SK-N-SH (cell line): ENCODE measurements around the gene GNS. TPM values are rescaled to one million over a fixed set of nuclear protein-coding genes. Genes with fewer than 3 reads are reported as not detected.

Experiments
- CTCF ChIA-PET: fragments of 300-600, 350-600 bp; formaldehyde crosslinking; extraction: SDS; loops from one replicate; lab custom pipeline; 2021; lab: Yijun Ruan, JAX
- POLR2A ChIA-PET: fragments of 350-600 bp; sonication (Branson Sonifier 250); formaldehyde crosslinking; extraction: SDS; loops from one replicate; lab custom pipeline; 2020; ENCODE audit warnings: antibody characterized with exemption, inconsistent platforms; lab: Yijun Ruan, JAX
- DNase-seq: peaks from one replicate; pipeline ENCODE4 v3.0.0; 2012
- H2AFZ ChIP-seq: fragments of 200-600 bp; sonication (generic); 2 replicates; pipeline ENCODE4 v1.8.1; 2016; ENCODE audit warnings: antibody characterized with exemption, mild to moderate bottlenecking, low read depth
- H3F3A ChIP-seq: fragments of 200-600 bp; sonication (generic); replicated peaks from 2 replicates; pipeline ENCODE3; 2016; ENCODE audit warnings: antibody characterized with exemption, mild to moderate bottlenecking; ENCODE audit not compliant: insufficient read depth
- H3K27ac ChIP-seq, 2 experiments: fragments of 200-500 bp in 1 of 2; fragments of 200-600 bp in 1 of 2; sonication (Bioruptor generic) in 1 of 2; sonication (generic), shearing (Covaris generic) in 1 of 2; 2 replicates each; pipeline versions ENCODE4 v1.5.1 to v1.6.1; 2014 to 2016; ENCODE audit warnings: low read depth in 2 of 2, inconsistent platforms in 1 of 2, low read length in 1 of 2, mild to moderate bottlenecking in 1 of 2, mixed read lengths in 1 of 2
- H3K27me3 ChIP-seq: fragments of 200-600 bp; sonication (generic), shearing (Covaris generic); 2 replicates; pipeline ENCODE4 v1.6.1; 2016; ENCODE audit warnings: mixed run types; ENCODE audit not compliant: insufficient read depth
- H3K36me3 ChIP-seq, 2 experiments: fragments of 200-500 bp in 1 of 2; fragments of 200-600 bp in 1 of 2; sonication (Bioruptor generic) in 1 of 2; sonication (generic) in 1 of 2; replicated peaks in 1 of 2; 2 replicates each; pipeline versions ENCODE3 to v1.5.1; 2014 to 2016; ENCODE audit warnings: low read length in 1 of 2, mild to moderate bottlenecking in 1 of 2; ENCODE audit not compliant: insufficient read depth in 2 of 2, control insufficient read depth in 1 of 2
- H3K4me1 ChIP-seq, 2 experiments: fragments of 200-500 bp in 1 of 2; fragments of 200-600 bp in 1 of 2; sonication (Bioruptor generic) in 1 of 2; sonication (generic), shearing (Covaris generic) in 1 of 2; 2 replicates each; pipeline versions ENCODE4 v1.5.1 to v1.6.1; 2014 to 2016; ENCODE audit warnings: low read depth in 1 of 2, low read length in 1 of 2, mixed run types in 1 of 2; ENCODE audit not compliant: insufficient read depth in 2 of 2, control insufficient read depth in 1 of 2
- H3K4me2 ChIP-seq: fragments of 200-600 bp; sonication (generic), shearing (Covaris generic); 2 replicates; pipeline ENCODE4 v1.6.1; 2017; ENCODE audit warnings: mixed run types
- H3K4me3 ChIP-seq, 2 experiments: fragments of 200-500 bp in 1 of 2; fragments of 200-600 bp in 1 of 2; sonication (Bioruptor generic) in 1 of 2; sonication (generic), shearing (Covaris generic) in 1 of 2; 2 replicates each; pipeline versions ENCODE4 v1.5.1 to v1.8.1; 2014 to 2016; ENCODE audit warnings: low read depth in 2 of 2, inconsistent platforms in 1 of 2, low read length in 1 of 2, mild to moderate bottlenecking in 1 of 2, mixed read lengths in 1 of 2, moderate library complexity in 1 of 2
- H3K79me2 ChIP-seq: fragments of 200-600 bp; sonication (generic); 2 replicates; pipeline ENCODE4 v1.8.1; 2017; ENCODE audit warnings: mild to moderate bottlenecking; ENCODE audit not compliant: insufficient read depth
- H3K9ac ChIP-seq: fragments of 200-600 bp; sonication (generic); 2 replicates; pipeline ENCODE4 v1.6.1; 2017; ENCODE audit warnings: mixed run types
- H3K9me2 ChIP-seq: fragments of 200-600 bp; sonication (generic); 2 replicates; pipeline ENCODE4 v1.6.1; 2017; ENCODE audit warnings: mixed run types
- H3K9me3 ChIP-seq: fragments of 200-600 bp; sonication (generic); 2 replicates; pipeline ENCODE4 v1.6.1; 2017; ENCODE audit warnings: mixed run types, mild to moderate bottlenecking, moderate library complexity
- H4K20me1 ChIP-seq: fragments of 200-600 bp; sonication (generic); 2 replicates; pipeline ENCODE4 v1.6.1; 2017; ENCODE audit warnings: mild to moderate bottlenecking, mixed run types; ENCODE audit not compliant: insufficient read depth
- EZH2phosphoT487 ChIP-seq: fragments of 200-600 bp; sonication (generic); IDR thresholded peaks from 2 replicates; pipeline ENCODE4 v1.6.1; 2017; ENCODE audit warnings: low read depth, mixed run types, mild to moderate bottlenecking, antibody characterized with exemption, moderate library complexity, borderline replicate concordance
- FOSL2 ChIP-seq: IDR thresholded peaks from 2 replicates; pipeline ENCODE4 v1.4.0; 2012; ENCODE audit warnings: low read depth, mild to moderate bottlenecking, moderate library complexity, borderline replicate concordance
- FOXJ3 ChIP-seq: sonication (generic); formaldehyde crosslinking; IDR thresholded peaks from 2 replicates; pipeline ENCODE4 v1.5.1; 2020; ENCODE audit warnings: mild to moderate bottlenecking, missing genetic modification reagents
- FOXM1 ChIP-seq: IDR thresholded peaks from 2 replicates; pipeline ENCODE4 v1.4.0; 2012; ENCODE audit warnings: low read depth, mild to moderate bottlenecking
- GATA2 ChIP-seq: sonication (generic); formaldehyde crosslinking; IDR thresholded peaks from 2 replicates; pipeline ENCODE4 v1.5.0; 2020; ENCODE audit warnings: mild to moderate bottlenecking, missing genetic modification reagents
- JUND ChIP-seq: IDR thresholded peaks from 2 replicates; pipeline ENCODE4 v1.4.0; 2012
- MXI1 ChIP-seq: IDR thresholded peaks from 2 replicates; pipeline ENCODE4 v1.6.1; 2012; ENCODE audit warnings: mild to moderate bottlenecking, low read depth, low read length, improper control_type of control experiment
- NFIC ChIP-seq: IDR thresholded peaks from 2 replicates; pipeline ENCODE4 v1.4.0; 2012; ENCODE audit warnings: borderline replicate concordance
- POLR2AphosphoS5 ChIP-seq: IDR thresholded peaks from 2 replicates; pipeline ENCODE4 v1.6.1; 2012; ENCODE audit warnings: low read depth, low read length
- RCOR1 ChIP-seq: fragments of 150-350 bp; IDR thresholded peaks from 2 replicates; pipeline ENCODE4 v1.6.1; 2017; ENCODE audit warnings: antibody characterized with exemption, low read length
- RXRA ChIP-seq: IDR thresholded peaks from 2 replicates; pipeline ENCODE4 v1.4.0; 2012; ENCODE audit warnings: low read depth, mild to moderate bottlenecking, borderline replicate concordance
- SIN3A ChIP-seq: IDR thresholded peaks from 2 replicates; pipeline ENCODE4 v1.6.1; 2012; ENCODE audit warnings: low read depth, mild to moderate bottlenecking, low read length, moderate library complexity, borderline replicate concordance
- SMC3 ChIP-seq: IDR thresholded peaks from 2 replicates; pipeline ENCODE4 v1.6.1; 2012; ENCODE audit warnings: low read depth, low read length, improper control_type of control experiment
- TAF1 ChIP-seq: IDR thresholded peaks from 2 replicates; pipeline ENCODE4 v1.6.1; 2012; ENCODE audit warnings: low read depth, mild to moderate bottlenecking, low read length, moderate library complexity, borderline replicate concordance
- TCF12 ChIP-seq: IDR thresholded peaks from 2 replicates; pipeline ENCODE4 v1.4.0; 2012
- TEAD4 ChIP-seq: IDR thresholded peaks from 2 replicates; pipeline ENCODE4 v1.4.0; 2012; ENCODE audit warnings: mild to moderate bottlenecking, borderline replicate concordance; ENCODE audit not compliant: insufficient read depth
- YY1 ChIP-seq: IDR thresholded peaks from 2 replicates; pipeline ENCODE4 v1.4.0; 2012; ENCODE audit warnings: low read depth, mild to moderate bottlenecking
- WGBS: methylation state at CpG from one replicate; pipeline ENCODE4 v1.1.6; 2017; ENCODE audit warnings: low lambda C conversion rate; 5-methylcytosine and 5-hydroxymethylcytosine counted together
- polyA plus RNA-seq, 3 experiments: library from polyadenylated mRNA; depleted of rRNA; stranded (reverse); fragments of >200 nt; gene quantifications; 2 replicates each; pipeline ENCODE4 v1.2.3, GENCODE V29; 2012
- TF ChIP-seq, protein P1 (sequence below): IDR thresholded peaks from 2 replicates; pipeline ENCODE4 v1.4.0; 2012; ENCODE audit warnings: low read depth, borderline replicate concordance
- TF ChIP-seq, protein P2 (sequence below): IDR thresholded peaks from 2 replicates; pipeline ENCODE4 v1.4.0; 2012; ENCODE audit warnings: low read depth, borderline replicate concordance
- TF ChIP-seq, protein P3 (sequence below): IDR thresholded peaks from 2 replicates; pipeline ENCODE4 v1.6.1; 2012; ENCODE audit warnings: mild to moderate bottlenecking, low read depth, low read length, moderate library complexity
- TF ChIP-seq, protein P4 (sequence below): IDR thresholded peaks from 2 replicates; pipeline ENCODE4; 2012
- TF ChIP-seq, protein P5 (sequence below): fragments of 150-350 bp; IDR thresholded peaks from 2 replicates; pipeline ENCODE4 v1.6.1; 2017; ENCODE audit warnings: antibody characterized with exemption, low read length, low read depth, borderline replicate concordance

GNS gene
- polyA plus RNA-seq, 1 of the 3 experiments (the other 2 are of a cell fraction), result 74.8 TPM

DNA sequence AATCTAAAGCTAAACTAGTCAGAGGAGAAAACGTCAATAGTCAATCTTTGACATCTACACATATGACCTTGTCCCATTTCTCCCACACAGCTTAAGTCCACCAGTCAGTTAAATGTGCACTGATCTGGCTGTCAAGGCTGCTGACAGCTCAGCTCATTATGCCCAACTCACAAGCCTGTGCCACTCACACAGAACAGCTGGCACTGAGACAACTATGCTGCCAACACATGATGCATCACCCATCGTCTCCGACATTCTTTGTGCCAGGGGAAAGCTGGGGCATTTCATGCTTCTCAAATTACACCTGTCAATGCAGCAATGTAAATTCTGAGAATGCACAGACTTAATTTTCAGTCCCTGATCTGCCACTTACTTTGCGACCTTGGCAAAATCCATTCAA, 25.3 kb downstream of the GNS start (continued):
- TF ChIP-seq, protein P1, sequence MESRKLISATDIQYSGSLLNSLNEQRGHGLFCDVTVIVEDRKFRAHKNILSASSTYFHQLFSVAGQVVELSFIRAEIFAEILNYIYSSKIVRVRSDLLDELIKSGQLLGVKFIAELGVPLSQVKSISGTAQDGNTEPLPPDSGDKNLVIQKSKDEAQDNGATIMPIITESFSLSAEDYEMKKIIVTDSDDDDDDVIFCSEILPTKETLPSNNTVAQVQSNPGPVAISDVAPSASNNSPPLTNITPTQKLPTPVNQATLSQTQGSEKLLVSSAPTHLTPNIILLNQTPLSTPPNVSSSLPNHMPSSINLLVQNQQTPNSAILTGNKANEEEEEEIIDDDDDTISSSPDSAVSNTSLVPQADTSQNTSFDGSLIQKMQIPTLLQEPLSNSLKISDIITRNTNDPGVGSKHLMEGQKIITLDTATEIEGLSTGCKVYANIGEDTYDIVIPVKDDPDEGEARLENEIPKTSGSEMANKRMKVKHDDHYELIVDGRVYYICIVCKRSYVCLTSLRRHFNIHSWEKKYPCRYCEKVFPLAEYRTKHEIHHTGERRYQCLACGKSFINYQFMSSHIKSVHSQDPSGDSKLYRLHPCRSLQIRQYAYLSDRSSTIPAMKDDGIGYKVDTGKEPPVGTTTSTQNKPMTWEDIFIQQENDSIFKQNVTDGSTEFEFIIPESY, result peak; percentile 71; the same call in 1 of the 2 replicates
- TF ChIP-seq POLR2AphosphoS5 (peak; percentile 62; the same call in 1 of the 2 replicates), SMC3 (no peak), TCF12 (peak; percentile 98), TEAD4 (peak; percentile 83), JUND (peak; percentile 81), FOXJ3 (no peak)
- TF ChIP-seq, protein P2, sequence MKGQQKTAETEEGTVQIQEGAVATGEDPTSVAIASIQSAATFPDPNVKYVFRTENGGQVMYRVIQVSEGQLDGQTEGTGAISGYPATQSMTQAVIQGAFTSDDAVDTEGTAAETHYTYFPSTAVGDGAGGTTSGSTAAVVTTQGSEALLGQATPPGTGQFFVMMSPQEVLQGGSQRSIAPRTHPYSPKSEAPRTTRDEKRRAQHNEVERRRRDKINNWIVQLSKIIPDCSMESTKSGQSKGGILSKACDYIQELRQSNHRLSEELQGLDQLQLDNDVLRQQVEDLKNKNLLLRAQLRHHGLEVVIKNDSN, result no peak; the same call in 1 of the 2 replicates

DNA sequence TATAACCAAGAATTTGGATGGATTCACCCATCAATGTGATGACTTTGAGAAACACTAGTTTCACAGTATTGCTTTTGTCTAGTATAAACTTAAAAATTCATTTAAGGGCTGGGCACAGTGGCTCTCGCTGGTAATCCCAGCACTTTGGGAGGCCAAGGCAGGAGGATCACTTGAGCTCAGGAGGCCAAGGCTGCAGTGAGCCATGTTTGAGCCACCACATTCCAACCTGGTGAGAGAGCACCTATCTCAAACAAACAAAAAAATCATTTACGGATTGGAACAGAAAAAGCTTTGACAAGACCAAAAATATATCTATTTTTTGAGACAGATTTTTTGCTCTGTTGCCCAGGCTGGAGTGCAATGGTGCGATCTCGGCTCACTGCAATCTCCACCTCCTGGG, 27.5 kb downstream of the GNS start:
- TF ChIP-seq YY1 (no peak), JUND (no peak), NFIC (no peak), TAF1 (no peak), RXRA (no peak), RCOR1 (no peak), GATA2 (CRISPR knock-in tag) (no peak), MXI1 (no peak), EZH2phosphoT487 (no peak), FOSL2 (no peak), SIN3A (no peak), FOXM1 (no peak)
- TF ChIP-seq, protein P1, result no peak
- TF ChIP-seq, protein P3, sequence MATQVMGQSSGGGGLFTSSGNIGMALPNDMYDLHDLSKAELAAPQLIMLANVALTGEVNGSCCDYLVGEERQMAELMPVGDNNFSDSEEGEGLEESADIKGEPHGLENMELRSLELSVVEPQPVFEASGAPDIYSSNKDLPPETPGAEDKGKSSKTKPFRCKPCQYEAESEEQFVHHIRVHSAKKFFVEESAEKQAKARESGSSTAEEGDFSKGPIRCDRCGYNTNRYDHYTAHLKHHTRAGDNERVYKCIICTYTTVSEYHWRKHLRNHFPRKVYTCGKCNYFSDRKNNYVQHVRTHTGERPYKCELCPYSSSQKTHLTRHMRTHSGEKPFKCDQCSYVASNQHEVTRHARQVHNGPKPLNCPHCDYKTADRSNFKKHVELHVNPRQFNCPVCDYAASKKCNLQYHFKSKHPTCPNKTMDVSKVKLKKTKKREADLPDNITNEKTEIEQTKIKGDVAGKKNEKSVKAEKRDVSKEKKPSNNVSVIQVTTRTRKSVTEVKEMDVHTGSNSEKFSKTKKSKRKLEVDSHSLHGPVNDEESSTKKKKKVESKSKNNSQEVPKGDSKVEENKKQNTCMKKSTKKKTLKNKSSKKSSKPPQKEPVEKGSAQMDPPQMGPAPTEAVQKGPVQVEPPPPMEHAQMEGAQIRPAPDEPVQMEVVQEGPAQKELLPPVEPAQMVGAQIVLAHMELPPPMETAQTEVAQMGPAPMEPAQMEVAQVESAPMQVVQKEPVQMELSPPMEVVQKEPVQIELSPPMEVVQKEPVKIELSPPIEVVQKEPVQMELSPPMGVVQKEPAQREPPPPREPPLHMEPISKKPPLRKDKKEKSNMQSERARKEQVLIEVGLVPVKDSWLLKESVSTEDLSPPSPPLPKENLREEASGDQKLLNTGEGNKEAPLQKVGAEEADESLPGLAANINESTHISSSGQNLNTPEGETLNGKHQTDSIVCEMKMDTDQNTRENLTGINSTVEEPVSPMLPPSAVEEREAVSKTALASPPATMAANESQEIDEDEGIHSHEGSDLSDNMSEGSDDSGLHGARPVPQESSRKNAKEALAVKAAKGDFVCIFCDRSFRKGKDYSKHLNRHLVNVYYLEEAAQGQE, result no peak
- TF ChIP-seq, protein P4, sequence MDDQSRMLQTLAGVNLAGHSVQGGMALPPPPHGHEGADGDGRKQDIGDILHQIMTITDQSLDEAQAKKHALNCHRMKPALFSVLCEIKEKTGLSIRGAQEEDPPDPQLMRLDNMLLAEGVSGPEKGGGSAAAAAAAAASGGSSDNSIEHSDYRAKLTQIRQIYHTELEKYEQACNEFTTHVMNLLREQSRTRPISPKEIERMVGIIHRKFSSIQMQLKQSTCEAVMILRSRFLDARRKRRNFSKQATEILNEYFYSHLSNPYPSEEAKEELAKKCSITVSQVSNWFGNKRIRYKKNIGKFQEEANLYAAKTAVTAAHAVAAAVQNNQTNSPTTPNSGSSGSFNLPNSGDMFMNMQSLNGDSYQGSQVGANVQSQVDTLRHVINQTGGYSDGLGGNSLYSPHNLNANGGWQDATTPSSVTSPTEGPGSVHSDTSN, result no peak
- TF ChIP-seq, protein P5, sequence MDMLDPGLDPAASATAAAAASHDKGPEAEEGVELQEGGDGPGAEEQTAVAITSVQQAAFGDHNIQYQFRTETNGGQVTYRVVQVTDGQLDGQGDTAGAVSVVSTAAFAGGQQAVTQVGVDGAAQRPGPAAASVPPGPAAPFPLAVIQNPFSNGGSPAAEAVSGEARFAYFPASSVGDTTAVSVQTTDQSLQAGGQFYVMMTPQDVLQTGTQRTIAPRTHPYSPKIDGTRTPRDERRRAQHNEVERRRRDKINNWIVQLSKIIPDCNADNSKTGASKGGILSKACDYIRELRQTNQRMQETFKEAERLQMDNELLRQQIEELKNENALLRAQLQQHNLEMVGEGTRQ, result no peak
- TF ChIP-seq, all 33 proteins: peak for 0
- WGBS, result 93% methylated on average over 4 of the region's 4 CpGs
- CTCF ChIA-PET, result interaction anchor here (1.2 to 1.4 kb wide), 2 partner anchors 8 to 121 kb away, joined by 3 read pairs; no protein-coding TSS in a partner anchor

More for the DNA sequence above, 27.5 kb downstream of the GNS start:
- POLR2A ChIA-PET, result no interaction called here
- Histone ChIP-seq H2AFZ (no peak overlapping the region), H3K9ac (no peak overlapping the region), H3K27ac (no peak overlapping the region), H3K27me3 (no peaks in the 10 kb centered on the region), H3F3A (peaks cover 21% of the 10 kb centered on the region), H3K79me2 (no peaks in the 10 kb centered on the region), H3K9me3 (no peaks in the 10 kb centered on the region), H3K4me3 (no peak overlapping the region), H3K4me2 (no peak overlapping the region), H4K20me1 (no peaks in the 10 kb centered on the region), H3K36me3 (peaks cover 25 to 39% of the 10 kb centered on the region in 2 experiments), H3K4me1 (peaks cover 11 to 16% of the 10 kb centered on the region in 2 experiments), H3K9me2 (no peaks in the 10 kb centered on the region)
- no peak for DNase-seq
